IMR-90 (cell line): Measurements from ENCODE around the gene SNAP91. TPM values are rescaled to one million over a fixed set of nuclear protein-coding genes. Genes with fewer than 3 reads are reported as not detected.

Experiments used
- ATAC-seq: fragments of 200-7000 bp; cut with Tn5 transposase; 2 replicates; pipeline ENCODE4 v1.9.1; 2020; ENCODE audit warnings: low read depth, mild to moderate bottlenecking, moderate library complexity
- BruUV-seq: library from RNA; stranded (reverse); fragments of 400-500 nt; replicated peaks from 2 replicates; lab custom pipeline; 2021; lab: Mats Ljungman, UMichigan
- CTCF ChIA-PET: fragments of 300-600 bp; formaldehyde crosslinking; extraction: SDS; loops from one replicate; lab custom pipeline; 2021; ENCODE audit warnings: antibody characterized with exemption; lab: Yijun Ruan, JAX
- POLR2A ChIA-PET: fragments of 300-600 bp; sonication (Branson Sonifier 250); formaldehyde crosslinking; loops from one replicate; lab custom pipeline; 2022; ENCODE audit warnings: antibody characterized with exemption; ENCODE audit not compliant: unreplicated experiment; lab: Charles Lee
- DNase-seq: peaks from one replicate; pipeline ENCODE4 v3.0.0; 2013
- H2AFZ ChIP-seq: replicated peaks from 2 replicates; pipeline ENCODE3; 2013; ENCODE audit warnings: low read length, mild to moderate bottlenecking; ENCODE audit not compliant: poor library complexity
- H2AK5ac ChIP-seq: 2 replicates; pipeline ENCODE4 v1.6.1; 2013; ENCODE audit warnings: low read depth, low read length, inconsistent platforms
- H2AK9ac ChIP-seq: replicated peaks from 2 replicates; pipeline ENCODE3; 2013; ENCODE audit warnings: mild to moderate bottlenecking, low read depth, low read length, moderate library complexity; ENCODE audit not compliant: poor library complexity
- H2BK120ac ChIP-seq: 2 replicates; pipeline ENCODE4 v1.6.1; 2013; ENCODE audit warnings: low read depth, low read length, inconsistent platforms
- H2BK15ac ChIP-seq: 3 replicates; pipeline ENCODE4 v1.6.1; 2013; ENCODE audit warnings: low read depth, low read length, inconsistent platforms
- H2BK20ac ChIP-seq: 2 replicates; pipeline ENCODE4 v1.6.1; 2013; ENCODE audit warnings: low read depth, mild to moderate bottlenecking, inconsistent platforms, low read length, moderate library complexity
- H2BK5ac ChIP-seq: 2 replicates; pipeline ENCODE4 v1.6.1; 2013; ENCODE audit warnings: mild to moderate bottlenecking, low read depth, low read length, inconsistent platforms; ENCODE audit not compliant: poor library complexity, severe bottlenecking
- H3K14ac ChIP-seq: replicated peaks from 2 replicates; pipeline ENCODE4 v1.6.1; 2013; ENCODE audit warnings: low read depth, low read length, inconsistent platforms
- H3K18ac ChIP-seq: 2 replicates; pipeline ENCODE4 v1.6.1; 2013; ENCODE audit warnings: low read depth, low read length, control low read depth
- H3K23ac ChIP-seq: 2 replicates; pipeline ENCODE4 v1.6.1; 2013; ENCODE audit warnings: low read depth, low read length, inconsistent platforms
- H3K27ac ChIP-seq: 2 replicates; pipeline ENCODE4 v1.5.1; 2013; ENCODE audit warnings: mild to moderate bottlenecking, control low read depth, low read length; ENCODE audit not compliant: insufficient read depth
- H3K27me3 ChIP-seq: 2 replicates; pipeline ENCODE4 v1.6.1; 2013; ENCODE audit warnings: low read length; ENCODE audit not compliant: control insufficient read depth, insufficient read depth
- H3K36me3 ChIP-seq: 2 replicates; pipeline ENCODE4 v1.6.1; 2013; ENCODE audit warnings: low read length, mixed read lengths; ENCODE audit not compliant: control insufficient read depth, insufficient read depth
- H3K4ac ChIP-seq: 2 replicates; pipeline ENCODE4 v1.6.1; 2013; ENCODE audit warnings: low read depth, low read length, inconsistent platforms
- H3K4me1 ChIP-seq: 2 replicates; pipeline ENCODE4 v1.6.1; 2013; ENCODE audit warnings: low read length, mixed read lengths; ENCODE audit not compliant: control insufficient read depth, insufficient read depth
- H3K4me2 ChIP-seq: 2 replicates; pipeline ENCODE4 v1.6.1; 2013; ENCODE audit warnings: low read depth, mild to moderate bottlenecking, control low read depth, low read length, moderate library complexity
- H3K4me3 ChIP-seq: 2 replicates; pipeline ENCODE4 v1.5.1; 2013; ENCODE audit warnings: low read depth, mild to moderate bottlenecking, control low read depth, low read length, moderate library complexity; ENCODE audit not compliant: insufficient read depth
- H3K56ac ChIP-seq: 2 replicates; pipeline ENCODE4 v1.6.1; 2013; ENCODE audit warnings: low read length, inconsistent platforms; ENCODE audit not compliant: insufficient read depth; ENCODE audit errors: extremely low read depth
- H3K79me1 ChIP-seq, 2 experiments: 2 replicates each; pipeline ENCODE4 v1.6.1; 2013; ENCODE audit warnings: low read length in 2 of 2, inconsistent platforms in 1 of 2, low read depth in 1 of 2
- H3K9ac ChIP-seq: 2 replicates; pipeline ENCODE4 v1.6.1; 2013; ENCODE audit warnings: low read depth, low read length, control low read depth
- H3K9me1 ChIP-seq: 2 replicates; pipeline ENCODE4 v1.6.1; 2013; ENCODE audit warnings: low read length, inconsistent platforms; ENCODE audit not compliant: insufficient read depth
- H3K9me3 ChIP-seq: 2 replicates; pipeline ENCODE4 v1.6.1; 2013; ENCODE audit warnings: low read length; ENCODE audit not compliant: control insufficient read depth, insufficient read depth
- H4K20me1 ChIP-seq: 2 replicates; pipeline ENCODE4 v1.6.1; 2013; ENCODE audit warnings: low read length, inconsistent platforms; ENCODE audit not compliant: insufficient read depth
- H4K5ac ChIP-seq: 2 replicates; pipeline ENCODE4 v1.6.1; 2013; ENCODE audit warnings: mild to moderate bottlenecking, low read depth, low read length, control low read depth
- H4K8ac ChIP-seq, 2 experiments: 2 replicates each; pipeline ENCODE4 v1.6.1; 2013; ENCODE audit warnings: low read depth in 2 of 2, low read length in 2 of 2, control low read depth in 1 of 2, inconsistent platforms in 1 of 2
- H4K91ac ChIP-seq: 2 replicates; pipeline ENCODE4 v1.6.1; 2013; ENCODE audit warnings: low read depth, low read length, inconsistent platforms; ENCODE audit not compliant: insufficient read depth
- BHLHE40 ChIP-seq: fragments of 150-350 bp; IDR thresholded peaks from 2 replicates; pipeline ENCODE4 v1.6.1; 2016; ENCODE audit warnings: mild to moderate bottlenecking, low read depth, low read length
- CEBPB ChIP-seq: IDR thresholded peaks from 2 replicates; pipeline ENCODE4 v1.6.1; 2012; ENCODE audit warnings: low read depth, low read length, improper control_type of control experiment
- CHD1 ChIP-seq: IDR thresholded peaks from 2 replicates; pipeline ENCODE4 v1.6.1; 2012; ENCODE audit warnings: low read depth, low read length, improper control_type of control experiment
- FOS ChIP-seq: fragments of 150-350 bp; IDR thresholded peaks from 2 replicates; pipeline ENCODE4 v1.6.1; 2016; ENCODE audit warnings: low read depth, low read length
- MAFK ChIP-seq: IDR thresholded peaks from 2 replicates; pipeline ENCODE4 v1.6.1; 2012; ENCODE audit warnings: low read depth, low read length, improper control_type of control experiment
- MAZ ChIP-seq: IDR thresholded peaks from 2 replicates; pipeline ENCODE4 v1.6.1; 2012; ENCODE audit warnings: low read depth, mild to moderate bottlenecking, low read length, improper control_type of control experiment, moderate library complexity, borderline replicate concordance
- MXI1 ChIP-seq: IDR thresholded peaks from 2 replicates; pipeline ENCODE4 v1.6.1; 2012; ENCODE audit warnings: low read depth, mild to moderate bottlenecking, low read length, moderate library complexity, borderline replicate concordance
- NFE2L2 ChIP-seq: fragments of 150-350 bp; IDR thresholded peaks from 2 replicates; pipeline ENCODE4 v1.6.1; 2016; ENCODE audit warnings: low read depth, mild to moderate bottlenecking, low read length
- POLR2A ChIP-seq: IDR thresholded peaks from 2 replicates; pipeline ENCODE4 v1.6.1; 2012; ENCODE audit warnings: mild to moderate bottlenecking, low read depth, low read length
- RAD21 ChIP-seq: IDR thresholded peaks from 2 replicates; pipeline ENCODE4 v1.6.1; 2012; ENCODE audit warnings: low read length, improper control_type of control experiment
- RCOR1 ChIP-seq: IDR thresholded peaks from 2 replicates; pipeline ENCODE4 v1.6.1; 2012; ENCODE audit warnings: mild to moderate bottlenecking, low read length, improper control_type of control experiment; ENCODE audit not compliant: insufficient replicate concordance
- RFX5 ChIP-seq: IDR thresholded peaks from 2 replicates; pipeline ENCODE4 v1.8.0; 2012; ENCODE audit warnings: low read depth, mild to moderate bottlenecking, low read length, moderate library complexity
- SMC3 ChIP-seq: fragments of 150-350 bp; IDR thresholded peaks from 2 replicates; pipeline ENCODE4 v1.6.1; 2016; ENCODE audit warnings: low read depth, mild to moderate bottlenecking, antibody characterized with exemption, low read length, moderate library complexity
- WGBS, 2 experiments: methylation state at CpG; one replicate each; pipeline versions ENCODE4 v1.1.5 to v1.1.7; 2013; ENCODE audit warnings: missing lambda C conversion rate in 2 of 2; ENCODE audit not compliant: insufficient read length in 1 of 2; ENCODE audit errors: extremely low coverage in 2 of 2; 5-methylcytosine and 5-hydroxymethylcytosine counted together
- dilution Hi-C: fragments of 300-500 bp; cut with HindIII; formaldehyde crosslinking; loops from one replicate; pipeline ENCODE4 v1.14.3; 2018; ENCODE audit warnings: low sequenced_read_pairs; ENCODE audit not compliant: unreplicated experiment
- in situ Hi-C: fragments of 300-500 bp; cut with MboI; formaldehyde crosslinking; loops from 3 replicates; pipeline ENCODE4 v1.14.3; 2019; ENCODE audit warnings: low sequenced_read_pairs, inconsistent platforms, mixed read lengths
- intact Hi-C: fragments of 100-400 bp; cut with micrococcal nuclease; formaldehyde crosslinking; loops from 2 replicates; pipeline ENCODE4 v1.10.0; 2022
- polyA plus RNA-seq, 3 experiments: library from polyadenylated mRNA; depleted of rRNA; stranded (reverse); fragments of >200 nt; gene quantifications; 2 replicates each; pipeline ENCODE4 v1.2.3, GENCODE V29; 2012; ENCODE audit warnings: low replicate concordance in 1 of 3
- total RNA-seq: library from RNA; depleted of rRNA; stranded (reverse); fragments of >200 nt; gene quantifications from 2 replicates; pipeline ENCODE4 v1.2.3, GENCODE V29; 2012
- TF ChIP-seq, protein P1 (sequence below): conservative IDR thresholded peaks from 2 replicates; pipeline ENCODE4 v1.5.1; 2012; ENCODE audit warnings: mild to moderate bottlenecking, low read depth, low read length, improper control_type of control experiment
- TF ChIP-seq, protein P2 (sequence below): fragments of 150-350 bp; IDR thresholded peaks from 2 replicates; pipeline ENCODE4 v1.6.1; 2017; ENCODE audit warnings: mild to moderate bottlenecking, antibody characterized with exemption, low read length, low read depth
- TF ChIP-seq, protein P3 (sequence below): fragments of 150-350 bp; IDR thresholded peaks from 2 replicates; pipeline ENCODE4 v1.6.1; 2016; ENCODE audit warnings: low read depth, mild to moderate bottlenecking, low read length, moderate library complexity, borderline replicate concordance

The SNAP91 gene
- total and polyA plus RNA-seq, 2 of the 4 experiments (the other 2 are of a cell fraction) = not detected

DNA sequence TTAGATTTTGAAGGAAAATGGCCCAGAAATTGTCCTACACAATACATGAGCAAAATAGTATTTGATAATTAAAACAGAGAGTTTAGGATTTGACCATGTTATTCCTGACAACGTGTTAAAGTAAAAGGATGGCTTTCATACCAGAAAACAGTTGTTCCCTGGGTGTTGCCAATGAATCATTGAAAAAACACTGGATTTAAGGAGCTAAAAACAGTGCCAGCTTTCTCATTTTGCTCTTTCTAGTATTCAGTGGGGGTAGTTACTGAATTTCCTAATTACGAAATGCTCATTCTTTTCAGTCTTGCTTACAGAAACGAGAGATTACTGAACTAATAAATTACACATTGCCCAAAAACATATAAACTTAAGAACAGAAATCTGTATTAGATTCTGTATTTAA lies 26.6 kb upstream of the SNAP91 start:
- no peaks in the 10 kb centered on the region for H4K20me1 ChIP-seq
- no TSS peak for BruUV-seq
- no peak overlapping the region for H3K9ac ChIP-seq
- H4K5ac ChIP-seq = no peak overlapping the region
- dilution Hi-C loops = no loop called here
- H3K9me1 ChIP-seq = no peaks in the 10 kb centered on the region
- H3K36me3 ChIP-seq = no peaks in the 10 kb centered on the region
- no peak overlapping the region for H2BK20ac ChIP-seq
- H3K18ac ChIP-seq = no peak overlapping the region
- H3K4me3 ChIP-seq = no peak overlapping the region
- H3K4me1 ChIP-seq = no peaks in the 10 kb centered on the region
- no peak overlapping the region for H2BK15ac ChIP-seq
- DNase-seq = no peak
- H3K27me3 ChIP-seq = no peaks in the 10 kb centered on the region
- H4K91ac ChIP-seq = no peak overlapping the region
- H3K56ac ChIP-seq = no peak overlapping the region
- H2AFZ ChIP-seq = no peak overlapping the region
- no peak overlapping the region for H3K14ac ChIP-seq
- H3K4me2 ChIP-seq = no peak overlapping the region
- TF ChIP-seq CHD1 = no peak
- no peak for TF ChIP-seq RFX5
- TF ChIP-seq MAZ = no peak
- no peak for TF ChIP-seq RAD21
- TF ChIP-seq BHLHE40 = no peak
- TF ChIP-seq SMC3 = no peak
- TF ChIP-seq MAFK = no peak
- TF ChIP-seq, protein P1, sequence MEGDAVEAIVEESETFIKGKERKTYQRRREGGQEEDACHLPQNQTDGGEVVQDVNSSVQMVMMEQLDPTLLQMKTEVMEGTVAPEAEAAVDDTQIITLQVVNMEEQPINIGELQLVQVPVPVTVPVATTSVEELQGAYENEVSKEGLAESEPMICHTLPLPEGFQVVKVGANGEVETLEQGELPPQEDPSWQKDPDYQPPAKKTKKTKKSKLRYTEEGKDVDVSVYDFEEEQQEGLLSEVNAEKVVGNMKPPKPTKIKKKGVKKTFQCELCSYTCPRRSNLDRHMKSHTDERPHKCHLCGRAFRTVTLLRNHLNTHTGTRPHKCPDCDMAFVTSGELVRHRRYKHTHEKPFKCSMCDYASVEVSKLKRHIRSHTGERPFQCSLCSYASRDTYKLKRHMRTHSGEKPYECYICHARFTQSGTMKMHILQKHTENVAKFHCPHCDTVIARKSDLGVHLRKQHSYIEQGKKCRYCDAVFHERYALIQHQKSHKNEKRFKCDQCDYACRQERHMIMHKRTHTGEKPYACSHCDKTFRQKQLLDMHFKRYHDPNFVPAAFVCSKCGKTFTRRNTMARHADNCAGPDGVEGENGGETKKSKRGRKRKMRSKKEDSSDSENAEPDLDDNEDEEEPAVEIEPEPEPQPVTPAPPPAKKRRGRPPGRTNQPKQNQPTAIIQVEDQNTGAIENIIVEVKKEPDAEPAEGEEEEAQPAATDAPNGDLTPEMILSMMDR = no peak
- TF ChIP-seq, protein P2, sequence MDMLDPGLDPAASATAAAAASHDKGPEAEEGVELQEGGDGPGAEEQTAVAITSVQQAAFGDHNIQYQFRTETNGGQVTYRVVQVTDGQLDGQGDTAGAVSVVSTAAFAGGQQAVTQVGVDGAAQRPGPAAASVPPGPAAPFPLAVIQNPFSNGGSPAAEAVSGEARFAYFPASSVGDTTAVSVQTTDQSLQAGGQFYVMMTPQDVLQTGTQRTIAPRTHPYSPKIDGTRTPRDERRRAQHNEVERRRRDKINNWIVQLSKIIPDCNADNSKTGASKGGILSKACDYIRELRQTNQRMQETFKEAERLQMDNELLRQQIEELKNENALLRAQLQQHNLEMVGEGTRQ = no peak
- no peak for TF ChIP-seq RCOR1
- TF ChIP-seq POLR2A = no peak
- no peak for TF ChIP-seq MXI1
- TF ChIP-seq NFE2L2 = no peak
- no peak for TF ChIP-seq CEBPB
- TF ChIP-seq FOS = no peak
- TF ChIP-seq, protein P3, sequence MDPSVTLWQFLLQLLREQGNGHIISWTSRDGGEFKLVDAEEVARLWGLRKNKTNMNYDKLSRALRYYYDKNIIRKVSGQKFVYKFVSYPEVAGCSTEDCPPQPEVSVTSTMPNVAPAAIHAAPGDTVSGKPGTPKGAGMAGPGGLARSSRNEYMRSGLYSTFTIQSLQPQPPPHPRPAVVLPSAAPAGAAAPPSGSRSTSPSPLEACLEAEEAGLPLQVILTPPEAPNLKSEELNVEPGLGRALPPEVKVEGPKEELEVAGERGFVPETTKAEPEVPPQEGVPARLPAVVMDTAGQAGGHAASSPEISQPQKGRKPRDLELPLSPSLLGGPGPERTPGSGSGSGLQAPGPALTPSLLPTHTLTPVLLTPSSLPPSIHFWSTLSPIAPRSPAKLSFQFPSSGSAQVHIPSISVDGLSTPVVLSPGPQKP = no peak
- H3K4ac ChIP-seq = no peak overlapping the region
- ChIA-PET POLR2A (no interaction called here), CTCF (no interaction called here)
- in situ Hi-C loops = no loop called here
- no peak overlapping the region for H4K8ac ChIP-seq
- H3K23ac ChIP-seq = no peak overlapping the region
- H2AK9ac ChIP-seq = no peak overlapping the region
- H3K27ac ChIP-seq = no peak overlapping the region
- WGBS, 2 experiments = no CpG with 5 or more reads among the region's 3 CpGs
- no peaks in the 10 kb centered on the region for H3K79me1 ChIP-seq
- no peak overlapping the region for H2BK120ac ChIP-seq
- intact Hi-C loops = no loop called here
- no peak for ATAC-seq
- no peak overlapping the region for H2BK5ac ChIP-seq
- no peak overlapping the region for H2AK5ac ChIP-seq
- no peaks in the 10 kb centered on the region for H3K9me3 ChIP-seq
